Measurements from ENCODE around the gene EFNA3. TPM values are rescaled to one million over a fixed set of nuclear protein-coding genes. Genes with fewer than 3 reads are reported as not detected.
"Not testable (repeated sequence)": the region's sequence is repeated elsewhere in the genome, so short reads cannot be mapped to it uniquely, and the experiment has no call there.

EFNA3 gene
- polyA plus RNA-seq, 1 experiment: 0.56 TPM

- H3K27me3 ChIP-seq (ENCODE audit: control insufficient read depth, insufficient read depth, low read length): peaks cover 40% of the 10 kb centered on the region
- TF ChIP-seq CTCF (IDR thresholded peaks at IDR 0.05; ENCODE audit: low read depth, low read length): no peak
- H3K4me3 ChIP-seq (ENCODE audit: low read depth, low read length): no peak overlapping the region
- ChIA-PET CTCF (interaction anchor here (0.6 to 4.2 kb wide), 4 partner anchors 26 to 1319 kb away, joined by 3 to 17 read pairs (median 4); partner anchors contain the start of gene KRTCAP2), POLR2A (no interaction called here)
- no peaks in the 10 kb centered on the region for H3K9me3 ChIP-seq (ENCODE audit: control insufficient read depth, insufficient read depth, low read length)
- no peak overlapping the region for H3K27ac ChIP-seq (ENCODE audit: low read depth, low read length)
- no peak for DNase-seq (ENCODE audit: low read depth, low spot score)
Observed at GRCh38 chr1:155117610-155118009, 39.0 kb downstream of the EFNA3 start.

- H3K4me3 ChIP-seq (ENCODE audit: low read depth, low read length); H3K27ac ChIP-seq (ENCODE audit: low read depth, low read length); H3K9me3 ChIP-seq (ENCODE audit: control insufficient read depth, insufficient read depth, low read length); DNase-seq (ENCODE audit: low read depth, low spot score); POLR2A ChIA-PET: not testable (repeated sequence)
- CTCF ChIA-PET: interaction anchor here (0.6 to 4.2 kb wide), 3 partner anchors 25 to 76 kb away, joined by 3 to 17 read pairs (median 4); partner anchors contain the start of gene KRTCAP2
- H3K27me3 ChIP-seq (ENCODE audit: control insufficient read depth, insufficient read depth, low read length): peaks cover 40% of the 10 kb centered on the region
Observed at GRCh38 chr1:155118090-155118489, 39.5 kb downstream of the EFNA3 start.

GRCh38 chr1:155120253-155120652, 41.6 kb downstream of the EFNA3 start:
- no peak for TF ChIP-seq CTCF (IDR thresholded peaks at IDR 0.05; ENCODE audit: low read depth, low read length)
- Histone ChIP-seq H3K9me3 (ENCODE audit: control insufficient read depth, insufficient read depth, low read length) (no peaks in the 10 kb centered on the region), H3K27me3 (ENCODE audit: control insufficient read depth, insufficient read depth, low read length) (peaks cover 49% of the 10 kb centered on the region), H3K4me3 (ENCODE audit: low read depth, low read length) (no peak overlapping the region), H3K27ac (ENCODE audit: low read depth, low read length) (no peak overlapping the region)
- ChIA-PET POLR2A (no interaction called here), CTCF (interaction anchor here (1.0 to 2.4 kb wide), 2 partner anchors 29 to 53 kb away, joined by 3 to 10 read pairs; partner anchors contain the start of gene KRTCAP2)
- no peak for DNase-seq (ENCODE audit: low read depth, low spot score)

- POLR2A ChIA-PET: no interaction called here
- DNase-seq (ENCODE audit: low read depth, low spot score): no peak
- Histone ChIP-seq H3K27me3 (ENCODE audit: control insufficient read depth, insufficient read depth, low read length) (peaks cover 52% of the 10 kb centered on the region), H3K9me3 (ENCODE audit: control insufficient read depth, insufficient read depth, low read length) (no peaks in the 10 kb centered on the region; the same call in 1 of the 2 replicates), H3K27ac (ENCODE audit: low read depth, low read length) (no peak overlapping the region), H3K4me3 (ENCODE audit: low read depth, low read length) (no peak overlapping the region)
- CTCF ChIA-PET: interaction anchor here (0.7 to 2.4 kb wide), 2 partner anchors 30 to 36 kb away, joined by 3 to 10 read pairs; no protein-coding TSS in a partner anchor
- no peak for TF ChIP-seq CTCF (IDR thresholded peaks at IDR 0.05; ENCODE audit: low read depth, low read length)
Observed at GRCh38 chr1:155121249-155121648, 42.6 kb downstream of the EFNA3 start.

- Histone ChIP-seq H3K4me3 (ENCODE audit: low read depth, low read length) (no peak overlapping the region), H3K27me3 (ENCODE audit: control insufficient read depth, insufficient read depth, low read length) (peaks cover 59% of the 10 kb centered on the region), H3K27ac (ENCODE audit: low read depth, low read length) (no peak overlapping the region), H3K9me3 (ENCODE audit: control insufficient read depth, insufficient read depth, low read length) (no peaks in the 10 kb centered on the region; the same call in 1 of the 2 replicates)
- DNase-seq (ENCODE audit: low read depth, low spot score): no peak
- no peak for TF ChIP-seq CTCF (IDR thresholded peaks at IDR 0.05; ENCODE audit: low read depth, low read length)
- ChIA-PET POLR2A (no interaction called here), CTCF (interaction anchor here (0.7 to 1.8 kb wide), 4 partner anchors 31 to 72 kb away, joined by 3 to 5 read pairs (median 4); partner anchors contain the start of gene KRTCAP2)
Observed at GRCh38 chr1:155122308-155122707, 43.7 kb downstream of the EFNA3 start.
